Skin of body (tissue), 2 donors: Measurements from ENCODE around the gene PLD4. TPM values are rescaled to one million over a fixed set of nuclear protein-coding genes. Genes with fewer than 3 reads are reported as not detected.
"Not testable (repeated sequence)": the region's sequence is repeated elsewhere in the genome, so short reads cannot be mapped to it uniquely, and the experiment has no call there.

Experiments used
- DNase-seq: peaks from one replicate; lab custom pipeline; 2025; lab: John Stamatoyannopoulos, UW
- total RNA-seq: library from RNA; depleted of rRNA; stranded (reverse); fragments of >200 nt; gene quantifications from one replicate; pipeline ENCODE4 v1.2.3, GENCODE V29; 2014

PLD4 gene
- total RNA-seq, 1 donor from 2014 or later: 5.6 TPM

GRCh38 chr14:104898870-104899510, 25.7 kb upstream of the PLD4 start:
- DNase-seq: peak; percentile 41

GRCh38 chr14:104899781-104900180, 24.9 kb upstream of the PLD4 start:
- no peak for DNase-seq

DNA sequence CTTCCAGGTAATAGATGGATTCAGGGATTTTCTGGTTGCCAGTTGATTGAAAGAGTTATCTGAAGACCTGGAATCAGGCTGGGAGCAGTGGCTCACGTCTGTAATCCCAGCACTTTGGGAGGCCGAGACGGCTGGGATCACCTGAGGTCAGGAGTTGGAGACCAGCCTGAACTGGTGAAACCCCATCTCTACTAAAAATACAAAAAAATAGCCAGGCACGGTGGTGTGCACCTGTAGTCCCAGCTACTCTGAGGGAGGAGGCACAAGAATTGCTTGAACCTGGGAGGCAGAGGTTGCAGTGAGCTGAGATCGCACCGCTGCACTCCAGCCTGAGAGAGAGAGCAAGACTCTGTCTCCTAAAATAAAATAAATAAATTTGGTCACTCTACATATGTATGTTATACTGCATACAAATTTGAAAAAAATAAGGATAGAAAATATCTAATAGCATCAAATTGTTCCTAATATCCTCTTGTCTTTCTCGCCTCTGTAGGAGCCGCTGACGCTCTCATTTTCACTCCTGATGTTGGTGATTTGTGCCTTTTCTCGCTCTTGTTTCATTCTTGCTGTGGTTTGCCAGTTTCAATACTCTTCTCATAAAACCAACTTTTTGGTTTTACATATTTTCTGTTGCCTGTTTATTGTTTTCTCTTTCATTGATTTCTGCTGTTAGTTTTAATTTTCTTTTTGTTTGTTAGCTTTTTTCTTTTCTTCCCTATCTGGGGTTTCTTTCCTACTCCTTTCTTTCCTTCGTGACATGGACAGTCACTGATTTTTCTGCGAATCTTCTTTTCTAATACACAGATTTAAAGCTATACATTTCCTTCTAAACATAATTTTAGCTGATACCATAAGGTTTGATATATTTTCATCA, 23.8 kb upstream of the PLD4 start:
- DNase-seq: no peak

- no peak for DNase-seq
These were observed 20.7 kb upstream of the PLD4 start for GRCh38 chr14:104903990-104904389.

DNA sequence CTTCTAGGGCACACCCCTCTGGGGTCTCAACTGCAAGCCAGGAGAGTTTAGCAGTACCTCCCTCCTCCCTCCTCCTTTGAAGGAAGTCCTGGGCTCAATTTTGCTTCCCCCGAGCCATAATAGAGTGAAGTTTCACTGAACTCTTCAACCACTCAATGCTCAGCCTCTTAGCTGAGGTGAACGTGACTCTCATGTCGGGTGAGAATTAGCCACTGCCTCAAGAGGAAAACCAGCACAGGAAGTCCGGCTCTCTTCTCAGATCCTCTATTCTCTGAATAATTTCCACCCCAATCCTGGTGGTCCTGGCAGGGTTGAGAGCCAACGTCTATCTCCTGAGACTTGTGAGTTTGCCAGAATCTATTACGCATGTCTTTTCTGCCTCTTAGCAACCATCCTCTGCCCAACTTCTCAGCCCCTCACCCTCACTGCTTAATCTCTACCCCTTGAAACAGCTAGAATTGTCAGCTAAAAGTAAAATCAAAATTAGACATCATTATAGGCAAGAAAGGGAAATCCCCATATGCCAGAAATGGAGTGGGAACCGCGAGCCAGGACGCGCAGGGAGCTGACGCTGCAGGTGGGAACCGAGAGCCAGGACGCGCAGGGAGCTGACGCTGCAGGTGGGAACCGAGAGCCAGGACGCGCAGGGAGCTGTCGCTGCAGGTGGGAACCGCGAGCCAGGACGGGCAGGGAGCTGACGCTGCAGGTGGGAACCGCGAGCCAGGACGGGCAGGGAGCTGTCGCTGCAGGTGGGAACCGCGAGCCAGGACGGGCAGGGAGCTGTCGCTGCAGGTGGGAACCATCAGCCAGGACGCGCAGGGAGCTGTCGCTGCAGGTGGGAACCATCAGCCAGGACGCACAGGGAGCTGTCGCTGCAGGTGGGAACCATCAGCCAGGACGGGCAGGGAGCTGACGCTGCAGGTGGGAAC, 19.8 kb upstream of the PLD4 start:
- DNase-seq: not testable (repeated sequence)

- DNase-seq: not testable (repeated sequence)
These were observed 19.1 kb upstream of the PLD4 start for GRCh38 chr14:104905579-104905933.

DNA sequence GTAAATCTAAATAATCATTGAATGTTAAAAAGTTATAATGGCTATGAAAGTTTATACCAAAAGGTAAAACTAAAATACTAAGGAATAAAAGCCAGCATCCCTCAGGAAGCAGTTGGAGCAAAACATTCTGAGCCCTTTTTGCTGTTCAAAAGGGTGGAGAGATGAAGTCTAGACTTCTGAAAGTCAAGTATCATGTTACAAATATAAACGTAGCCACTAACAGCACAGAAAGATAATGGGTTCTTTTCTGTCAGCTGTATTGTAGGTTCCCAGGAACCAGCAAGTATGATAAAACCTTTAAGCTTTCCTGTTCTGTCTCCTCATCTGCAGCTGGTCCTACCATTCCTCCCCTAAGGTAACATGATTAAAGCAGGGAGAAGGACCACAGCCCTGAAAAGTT, 16.4 kb upstream of the PLD4 start:
- no peak for DNase-seq

DNA sequence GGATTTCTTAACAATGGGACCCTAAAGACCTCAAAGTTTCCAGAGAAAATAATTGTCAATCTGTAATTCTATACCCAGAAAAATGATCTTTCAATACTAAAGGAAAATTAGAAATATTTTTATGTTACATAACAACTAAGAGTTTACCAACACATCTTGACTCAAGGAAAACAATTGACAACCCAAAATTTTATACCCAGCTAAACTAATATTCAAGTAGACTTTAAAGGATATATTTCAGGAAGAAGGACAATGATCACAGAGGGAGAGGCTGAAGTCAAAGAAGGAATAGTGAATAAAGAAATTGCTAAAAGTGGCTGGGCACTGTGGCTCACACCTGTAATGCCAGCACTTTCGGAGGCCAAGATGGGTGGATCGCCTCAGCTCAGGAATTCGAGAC, 12.6 kb upstream of the PLD4 start:
- DNase-seq: no peak

- peak; percentile 34 for DNase-seq
These were observed 11.2 kb upstream of the PLD4 start for GRCh38 chr14:104913435-104913834.

DNA sequence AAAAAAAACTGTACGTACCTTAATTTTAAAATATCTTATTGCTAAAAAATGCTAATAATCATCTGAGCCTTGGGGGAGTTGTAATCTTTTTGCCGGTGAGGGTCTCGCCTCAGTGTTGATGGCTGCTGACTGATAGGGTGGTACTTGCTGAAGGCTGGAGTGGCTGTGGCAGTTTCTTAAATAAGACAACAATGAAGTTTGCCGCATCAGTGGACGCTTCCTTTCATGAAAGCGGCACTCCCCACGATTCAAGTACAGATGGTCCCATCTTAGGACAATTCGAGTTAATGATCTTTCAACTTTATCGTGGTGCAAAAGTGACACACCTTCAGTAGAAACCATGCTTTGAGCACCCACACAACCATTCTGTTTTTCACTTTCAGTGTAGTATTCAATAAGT, 7.6 kb upstream of the PLD4 start:
- no peak for DNase-seq

DNA sequence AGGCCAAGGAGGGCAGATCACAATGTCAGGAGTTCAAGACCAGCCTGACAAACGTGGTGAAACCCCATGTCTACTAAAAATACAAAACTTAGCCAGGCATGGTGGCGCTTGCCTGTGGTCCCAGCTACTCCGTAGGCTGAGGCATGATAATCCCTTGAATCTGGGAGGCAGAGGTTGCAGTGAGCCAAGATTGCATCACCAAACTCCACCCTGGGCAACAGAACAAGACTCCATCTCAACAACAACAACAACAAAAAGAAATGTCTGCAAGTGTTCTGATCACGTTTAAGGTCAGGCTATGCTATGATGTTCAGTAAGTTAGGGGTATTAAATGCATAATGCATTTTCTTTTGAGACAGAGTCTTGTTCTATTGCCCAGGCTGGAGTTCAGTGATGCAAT, 6.7 kb upstream of the PLD4 start:
- DNase-seq: no peak

GRCh38 chr14:104919152-104919992, 5.3 kb upstream of the PLD4 start:
- DNase-seq: not testable (repeated sequence)

GRCh38 chr14:104919993-104920315, 4.7 kb upstream of the PLD4 start:
- DNase-seq: no peak

DNA sequence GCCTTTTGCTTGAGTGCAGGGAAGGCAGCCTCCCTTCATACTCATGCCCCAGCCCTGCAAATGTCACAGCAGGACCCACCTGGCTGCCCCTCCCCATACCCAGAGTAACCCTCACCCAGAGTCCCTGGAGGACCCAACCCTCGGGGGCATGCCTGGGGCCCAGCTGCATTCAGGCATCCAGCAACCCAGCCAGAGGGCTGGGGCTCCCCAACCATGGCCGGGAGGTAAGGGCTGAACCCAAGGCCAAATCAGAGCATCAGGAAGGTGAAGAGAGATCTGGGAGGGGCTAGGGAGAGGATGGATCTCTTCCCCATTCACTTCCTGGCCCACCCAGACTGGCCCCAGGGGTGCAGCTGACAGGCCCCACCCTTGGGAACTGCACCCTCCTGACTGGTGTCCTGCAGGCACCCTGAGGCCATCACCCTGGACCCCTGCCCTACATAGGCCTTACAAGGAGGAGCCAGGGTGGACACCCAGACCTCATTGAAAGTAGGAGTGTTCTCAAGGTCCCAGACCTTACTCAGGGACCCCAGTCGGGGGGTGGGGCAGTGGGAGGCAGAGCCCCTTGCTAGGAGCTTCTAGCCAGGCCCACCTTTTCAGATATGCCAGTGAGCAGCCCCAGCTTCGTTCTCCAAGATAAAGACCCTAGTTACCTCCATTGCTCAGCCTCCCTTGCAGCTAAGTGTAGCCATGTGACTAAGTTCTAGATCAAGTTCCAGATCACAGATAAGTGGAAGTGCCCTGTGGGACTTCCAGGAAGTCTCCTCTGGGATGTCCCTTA, 849 bp upstream of the PLD4 start:
- no peak for DNase-seq

GRCh38 chr14:104925214-104925854, 655 bp downstream of the PLD4 start:
- DNase-seq: no peak

DNA sequence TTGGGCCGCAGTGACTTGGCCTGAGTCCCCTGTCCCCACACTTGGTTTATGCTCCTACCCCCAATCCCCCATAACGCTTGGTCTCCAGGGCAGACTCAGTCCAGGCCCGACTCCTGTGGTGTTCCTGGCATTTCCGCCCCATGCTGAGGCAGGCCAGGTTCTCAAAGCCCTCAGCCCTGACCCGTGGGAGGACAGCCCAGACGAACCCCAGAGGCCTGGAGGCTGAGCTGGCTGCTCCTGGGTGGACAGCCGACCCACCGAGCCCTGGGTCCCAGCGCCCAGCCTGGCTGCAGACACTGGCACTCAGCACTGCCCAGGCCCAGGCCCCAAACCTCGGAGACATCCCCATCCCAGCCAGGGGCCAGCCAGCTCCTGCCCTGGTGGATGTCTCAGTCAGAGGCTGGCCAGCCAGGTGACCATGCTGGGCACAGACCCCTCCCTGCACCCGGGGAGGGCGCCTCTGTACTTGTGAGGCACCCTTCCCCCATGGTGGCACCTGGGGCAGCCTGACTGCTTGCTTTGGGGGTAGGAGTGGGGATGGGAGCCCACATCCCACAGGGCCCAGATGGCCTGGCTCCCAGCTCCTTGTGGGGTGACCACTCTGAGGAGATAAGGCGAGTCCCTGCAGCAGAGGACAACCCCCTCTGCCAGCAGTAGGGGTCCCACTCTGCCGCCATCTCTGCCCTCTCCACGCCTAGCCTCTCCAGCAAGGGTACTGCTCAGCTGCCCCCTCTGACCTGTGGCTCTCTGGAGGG, 1.4 kb downstream of the PLD4 start:
- no peak for DNase-seq

- no peak for DNase-seq
These were observed 2.1 kb downstream of the PLD4 start for GRCh38 chr14:104926619-104927431.

DNA sequence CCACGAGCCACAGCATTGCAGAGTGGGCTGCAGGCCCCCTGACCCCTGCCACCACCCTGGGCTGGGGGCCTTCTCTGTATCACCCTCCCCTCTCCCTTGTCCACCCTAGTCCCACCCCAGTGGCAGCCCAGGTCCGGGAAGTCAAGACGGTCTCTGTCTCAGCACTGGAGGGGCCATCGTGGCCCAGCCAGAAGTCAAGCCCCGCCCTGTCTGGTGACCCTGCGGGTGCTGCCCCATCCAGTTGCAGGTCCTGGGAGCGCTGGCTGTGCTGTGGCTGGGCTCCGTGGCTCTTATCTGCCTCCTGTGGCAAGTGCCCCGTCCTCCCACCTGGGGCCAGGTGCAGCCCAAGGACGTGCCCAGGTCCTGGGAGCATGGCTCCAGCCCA, 2.7 kb downstream of the PLD4 start:
- DNase-seq: no peak
